Loucy (cell line): ENCODE data around the gene CGGBP1.

Experiments used
- H2AFZ ChIP-seq: fragments of 200-600 bp; sonication (generic); 2 replicates; pipeline ENCODE4 v1.6.0; 2016; ENCODE audit warnings: antibody characterized with exemption, mild to moderate bottlenecking, low read length, moderate library complexity
- H3F3A ChIP-seq: fragments of 200-600 bp; 2 replicates; pipeline ENCODE4 v1.6.0; 2016; ENCODE audit warnings: antibody characterized with exemption, low read depth, mild to moderate bottlenecking
- H3K27me3 ChIP-seq: fragments of 200-600 bp; sonication (generic); 2 replicates; pipeline ENCODE4 v1.6.1; 2014; ENCODE audit warnings: low read length, mild to moderate bottlenecking; ENCODE audit not compliant: insufficient read depth, poor library complexity, severe bottlenecking
- H3K36me3 ChIP-seq: fragments of 200-600 bp; sonication (generic); 2 replicates; pipeline ENCODE4 v1.6.1; 2016; ENCODE audit warnings: low read length; ENCODE audit not compliant: insufficient read depth
- H3K4me1 ChIP-seq: fragments of 200-600 bp; sonication (generic); 2 replicates; pipeline ENCODE4 v1.5.1; 2014; ENCODE audit warnings: low read length, mild to moderate bottlenecking; ENCODE audit not compliant: insufficient read depth, poor library complexity, severe bottlenecking
- H3K4me2 ChIP-seq: fragments of 200-600 bp; sonication (generic); 2 replicates; pipeline ENCODE4 v1.6.0; 2014; ENCODE audit warnings: antibody characterized with exemption, low read length, low read depth, mild to moderate bottlenecking; ENCODE audit not compliant: poor library complexity, severe bottlenecking
- H3K4me3 ChIP-seq: fragments of 200-600 bp; sonication (generic); 2 replicates; pipeline ENCODE4 v1.5.1; 2014; ENCODE audit warnings: low read length, mild to moderate bottlenecking, mixed read lengths; ENCODE audit not compliant: poor library complexity, severe bottlenecking
- H3K79me2 ChIP-seq: fragments of 200-600 bp; sonication (generic); 2 replicates; pipeline ENCODE4 v1.6.1; 2014; ENCODE audit warnings: low read length; ENCODE audit not compliant: insufficient read depth
- H3K9ac ChIP-seq: fragments of 200-600 bp; sonication (generic); 2 replicates; pipeline ENCODE4 v1.6.0; 2014; ENCODE audit warnings: mild to moderate bottlenecking, low read depth, low read length, moderate library complexity; ENCODE audit not compliant: poor library complexity, severe bottlenecking
- H3K9me2 ChIP-seq: fragments of 200-600 bp; sonication (generic); replicated peaks from 2 replicates; pipeline ENCODE4 v1.6.1; 2016; ENCODE audit warnings: low read depth, low read length, mixed read lengths
- H3K9me3 ChIP-seq: fragments of 200-600 bp; sonication (generic); 2 replicates; pipeline ENCODE4 v1.6.1; 2014; ENCODE audit warnings: mild to moderate bottlenecking, antibody characterized with exemption, low read length, low read depth; ENCODE audit not compliant: insufficient read depth
- H4K20me1 ChIP-seq: fragments of 200-600 bp; sonication (generic); 2 replicates; pipeline ENCODE4 v1.6.0; 2014; ENCODE audit warnings: antibody characterized with exemption, low read length, mild to moderate bottlenecking; ENCODE audit not compliant: insufficient read depth, poor library complexity, severe bottlenecking
- CTCF ChIP-seq: fragments of 200-600 bp; sonication (generic); conservative IDR thresholded peaks from 2 replicates; pipeline ENCODE4 v1.5.1; 2014; ENCODE audit warnings: mild to moderate bottlenecking, antibody characterized with exemption, low read length
- EZH2phosphoT487 ChIP-seq: fragments of 200-600 bp; IDR thresholded peaks from 2 replicates; pipeline ENCODE4 v1.6.1; 2018; ENCODE audit warnings: antibody characterized with exemption, mild to moderate bottlenecking, moderate library complexity, borderline replicate concordance

Gene CGGBP1

GRCh38 chr3:88002448-88002847 lies 56.4 kb downstream of the CGGBP1 start:
- H3K9me2 ChIP-seq, result no peaks in the 10 kb centered on the region
- no peaks in the 10 kb centered on the region for H3F3A ChIP-seq
- TF ChIP-seq CTCF (no peak), EZH2phosphoT487 (no peak)
- H3K4me2 ChIP-seq, result no peak overlapping the region
- H2AFZ ChIP-seq, result no peak overlapping the region
- H4K20me1 ChIP-seq, result no peaks in the 10 kb centered on the region
- no peaks in the 10 kb centered on the region for H3K36me3 ChIP-seq
- H3K4me3 ChIP-seq, result no peak overlapping the region
- H3K4me1 ChIP-seq, result peaks cover under 1% of the 10 kb centered on the region
- no peaks in the 10 kb centered on the region for H3K79me2 ChIP-seq
- no peak overlapping the region for H3K9ac ChIP-seq
- H3K27me3 ChIP-seq, result no peaks in the 10 kb centered on the region
- no peaks in the 10 kb centered on the region for H3K9me3 ChIP-seq
